Fibroblast of skin of right quadriceps (primary cell): ENCODE measurements around the gene RGMA.

Experiments used
- DNase-seq: peaks from one replicate; pipeline ENCODE4 v3.0.0-alpha.2; 2013

The RGMA gene

DNA sequence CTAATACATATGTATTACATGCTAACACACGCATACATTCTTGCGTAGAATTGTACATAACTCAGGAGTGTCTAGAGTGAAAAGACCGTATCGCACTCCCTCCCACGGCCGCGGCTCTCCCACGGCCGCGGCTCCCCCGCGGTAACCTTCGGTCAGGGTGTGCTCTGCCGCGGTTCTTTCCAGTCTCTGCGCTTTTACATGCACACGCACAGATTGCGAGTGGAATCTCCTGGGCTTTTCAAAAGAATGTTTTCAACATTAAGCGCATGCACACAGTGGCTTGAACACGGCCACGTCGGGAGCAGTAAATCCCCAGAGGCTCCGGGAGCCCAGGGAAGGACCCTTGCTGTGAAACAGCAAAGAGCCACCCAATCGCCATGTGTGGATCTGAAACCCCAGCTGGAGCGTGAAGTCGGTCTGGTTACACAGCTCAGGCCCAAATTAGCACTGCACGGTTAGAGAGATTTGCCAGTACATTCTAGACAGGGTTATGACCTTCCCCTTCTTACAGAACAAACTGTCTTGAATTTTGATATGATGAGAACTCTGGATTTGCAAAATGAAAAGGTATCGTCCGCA, 805 bp upstream of the RGMA start:
- no peak for DNase-seq

DNA sequence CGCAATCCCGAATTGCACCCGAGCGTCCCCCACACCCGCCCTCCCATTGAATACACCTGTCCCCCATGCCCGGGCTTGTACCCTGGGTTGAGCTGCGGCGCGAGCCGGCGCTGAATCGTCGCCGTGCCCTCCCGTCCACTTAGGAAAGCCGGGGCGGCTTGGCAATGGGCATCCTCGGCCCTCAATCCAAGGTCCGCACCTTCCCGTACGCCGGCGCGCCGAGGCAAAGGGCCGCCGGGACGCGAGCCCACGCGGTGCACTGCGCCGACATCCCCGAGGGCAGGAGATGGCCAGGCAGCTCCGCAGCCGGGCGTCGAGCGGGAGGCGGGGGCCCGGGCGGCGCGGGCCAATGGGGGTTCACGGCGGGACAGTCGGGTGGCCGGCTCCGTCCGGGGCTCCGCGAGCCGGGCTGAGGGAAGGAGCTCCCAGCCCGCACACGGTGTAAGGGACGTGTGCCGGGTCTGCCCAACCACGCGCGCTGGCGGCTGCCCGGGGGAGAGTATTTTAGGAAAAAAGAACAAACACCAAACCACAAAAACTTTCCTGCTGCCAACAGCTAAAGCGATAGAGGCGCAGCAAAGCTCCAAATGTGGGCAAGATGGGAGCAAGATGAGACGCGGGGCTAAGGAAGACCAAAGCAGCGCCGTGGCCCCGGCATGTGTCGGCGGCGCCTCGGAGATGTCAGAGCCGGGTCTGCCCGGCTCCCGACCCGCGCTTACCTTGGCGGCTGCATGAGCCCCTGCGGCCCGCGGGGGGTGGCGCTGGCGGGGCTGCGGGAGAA, 621 bp downstream of the RGMA start:
- DNase-seq = peak; percentile 20

DNA sequence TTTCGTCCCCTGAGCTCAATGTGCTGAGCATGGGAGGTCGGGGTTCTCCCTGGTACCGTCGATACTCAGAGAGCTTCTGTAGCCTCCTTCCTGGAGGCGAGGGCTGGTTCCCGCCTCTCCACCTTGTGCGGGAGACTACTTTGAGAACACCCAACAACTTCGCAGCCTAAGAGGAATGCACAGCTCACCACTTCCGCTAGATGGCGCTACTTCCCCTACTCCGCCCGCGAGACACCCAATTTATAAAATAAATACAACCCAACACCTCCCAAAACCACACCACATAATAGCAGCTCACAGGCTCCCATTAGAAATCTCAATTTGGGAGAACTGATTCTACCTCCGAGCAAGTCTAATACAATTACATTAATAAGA, 1.2 kb downstream of the RGMA start:
- DNase-seq = peak; percentile 64

DNA sequence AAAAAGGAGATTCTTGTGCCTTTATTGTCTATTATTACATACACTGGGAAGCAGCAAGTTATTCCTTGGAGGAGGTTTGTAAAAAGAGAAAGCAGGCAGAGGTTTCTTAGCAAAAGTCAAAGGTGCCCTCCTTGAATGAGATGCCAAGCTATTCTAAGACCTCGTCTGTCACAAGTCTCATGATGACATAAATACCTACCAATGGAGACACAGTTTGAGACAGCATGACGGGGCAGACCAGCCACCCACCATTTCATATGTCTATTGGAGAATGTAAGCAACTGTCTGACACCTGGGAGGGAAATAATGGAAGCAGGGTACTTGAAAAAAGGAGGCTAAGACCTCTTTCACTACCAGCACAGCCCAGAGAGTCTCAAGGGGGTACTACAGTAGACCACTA, 2.2 kb downstream of the RGMA start:
- no peak for DNase-seq

DNA sequence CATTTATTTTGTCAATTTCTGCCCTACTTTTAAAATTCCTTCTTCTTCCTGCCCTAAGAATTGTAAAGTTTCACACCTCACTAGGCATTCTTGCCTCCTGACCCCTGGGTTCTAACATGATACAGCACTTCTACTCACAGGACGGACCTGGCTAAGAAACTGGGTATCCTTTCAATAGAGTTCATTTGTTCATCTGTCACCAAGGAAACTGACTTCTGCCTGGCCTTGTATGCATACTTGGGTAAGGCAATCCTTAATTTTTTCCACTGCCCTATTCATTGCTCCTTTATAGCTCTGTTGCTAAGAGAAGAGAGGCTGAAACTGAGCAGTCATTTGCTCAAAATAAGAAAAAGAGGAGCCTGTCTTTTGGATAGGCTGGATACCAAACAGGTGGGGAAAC, 3.3 kb downstream of the RGMA start:
- no peak for DNase-seq

DNA sequence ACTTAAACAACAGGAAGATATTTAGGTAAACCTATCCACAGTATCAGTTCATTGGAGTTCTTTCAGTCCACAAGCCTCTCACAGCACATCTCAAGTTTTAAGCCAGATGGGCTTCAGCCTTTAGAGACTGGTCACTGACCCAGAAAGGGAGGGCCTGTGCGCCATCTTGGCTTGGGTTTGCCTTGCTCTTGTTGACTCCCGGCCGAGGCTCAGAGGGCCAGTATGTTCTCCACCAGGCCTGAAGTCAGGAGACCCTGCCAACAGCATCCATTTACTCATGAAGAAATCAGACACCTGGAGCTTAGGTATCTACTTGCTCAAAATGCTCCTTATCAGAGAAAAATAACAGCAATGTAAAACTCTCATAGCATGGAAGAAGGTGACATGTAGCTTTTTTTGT, 6.2 kb downstream of the RGMA start:
- DNase-seq = no peak

DNA sequence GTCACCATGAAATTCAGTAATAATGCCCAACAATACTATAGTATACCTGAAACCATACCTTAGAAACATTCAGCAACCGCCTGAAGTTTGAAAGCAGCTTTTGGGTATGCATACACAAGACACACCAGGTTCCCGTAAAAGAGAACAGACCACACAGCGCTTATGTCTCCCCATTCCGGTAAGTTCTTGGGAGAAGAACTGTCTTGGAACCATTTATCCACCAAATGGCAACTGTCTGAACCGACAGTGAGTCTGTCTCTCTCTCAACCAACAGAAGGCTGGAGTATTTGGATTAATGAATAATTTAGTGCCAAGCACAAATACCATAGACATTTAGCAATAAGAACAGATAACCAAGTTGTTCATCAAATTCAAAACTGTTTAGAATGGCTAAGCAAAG, 7.6 kb downstream of the RGMA start:
- DNase-seq = no peak

DNA sequence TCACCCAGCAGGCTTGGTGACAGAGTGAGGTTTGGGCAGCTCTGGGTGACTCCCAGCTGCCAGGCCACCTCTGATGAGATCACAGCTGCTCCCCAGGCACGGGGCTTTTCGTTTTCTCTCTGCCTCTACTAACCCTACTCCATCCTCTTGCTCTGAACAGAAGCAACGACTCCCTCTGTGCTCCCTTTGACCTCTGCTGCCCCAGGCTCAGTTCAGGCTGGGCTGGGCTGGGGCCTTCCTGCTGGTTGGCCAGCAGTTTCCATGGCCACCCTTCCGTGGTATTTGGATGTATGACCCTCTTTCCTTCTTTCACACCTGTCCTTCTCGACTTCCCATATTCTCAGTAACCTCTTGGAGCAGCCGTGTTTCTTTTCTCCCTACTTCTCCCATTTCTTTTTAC, 8.6 kb downstream of the RGMA start:
- DNase-seq = no peak

DNA sequence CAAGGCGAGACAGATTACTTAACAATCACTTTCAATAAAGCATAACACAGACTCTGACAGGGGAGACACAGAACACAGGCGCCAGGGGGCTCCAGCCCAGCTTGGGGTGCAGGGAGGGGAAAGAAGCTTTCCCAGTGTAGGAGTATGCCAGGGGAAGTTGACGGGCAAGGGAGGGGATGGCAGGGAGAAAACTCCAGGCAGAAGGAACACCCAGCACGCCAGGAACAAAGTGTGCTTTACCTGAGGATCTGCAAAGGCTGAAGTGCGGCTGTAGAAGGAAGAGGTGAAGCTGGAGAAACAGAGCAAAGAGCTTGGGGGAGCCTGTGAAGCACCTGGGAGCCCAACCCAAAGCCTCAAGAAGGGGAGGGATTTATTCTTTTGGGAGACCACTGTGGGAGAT, 12.1 kb downstream of the RGMA start:
- no peak for DNase-seq

DNA sequence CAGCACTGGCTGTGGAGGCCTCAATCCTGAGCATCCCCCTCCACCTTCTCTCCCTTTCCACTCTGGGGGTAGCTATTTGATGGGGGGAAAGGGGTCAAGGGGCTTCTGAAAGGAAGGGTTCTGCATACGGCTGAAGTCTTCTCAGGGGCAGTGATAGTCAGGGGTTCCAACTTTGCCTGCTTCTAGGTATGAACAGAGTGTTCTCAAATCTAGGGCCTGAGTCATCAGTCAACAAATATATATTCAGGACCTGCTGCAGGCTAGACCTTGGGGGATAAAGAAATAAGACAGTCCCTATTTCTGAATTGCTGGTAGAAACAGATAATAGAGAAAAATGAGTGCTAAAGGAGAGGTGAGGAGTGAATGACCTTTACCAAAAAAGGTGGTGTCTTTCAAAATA, 12.8 kb downstream of the RGMA start:
- DNase-seq = no peak

DNA sequence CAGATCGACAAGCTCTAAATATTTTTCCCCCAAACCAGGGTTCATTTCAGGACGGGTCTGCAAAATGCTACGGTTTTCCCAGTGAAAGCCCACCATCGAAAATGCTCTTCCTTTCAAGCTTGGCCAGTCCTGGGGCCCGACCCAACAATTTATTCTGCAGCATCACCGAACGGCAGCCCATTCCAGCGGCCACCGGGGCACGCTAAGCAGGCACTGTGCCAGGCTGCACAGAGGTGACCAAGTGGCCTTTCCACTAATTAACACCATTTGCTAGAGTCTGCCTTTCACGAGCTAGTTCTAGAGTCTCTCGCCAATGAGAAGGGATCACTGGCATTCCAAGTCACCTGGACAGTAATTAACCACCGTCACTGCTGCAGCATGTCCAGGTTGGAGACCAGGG, 14.4 kb downstream of the RGMA start:
- DNase-seq = no peak

DNA sequence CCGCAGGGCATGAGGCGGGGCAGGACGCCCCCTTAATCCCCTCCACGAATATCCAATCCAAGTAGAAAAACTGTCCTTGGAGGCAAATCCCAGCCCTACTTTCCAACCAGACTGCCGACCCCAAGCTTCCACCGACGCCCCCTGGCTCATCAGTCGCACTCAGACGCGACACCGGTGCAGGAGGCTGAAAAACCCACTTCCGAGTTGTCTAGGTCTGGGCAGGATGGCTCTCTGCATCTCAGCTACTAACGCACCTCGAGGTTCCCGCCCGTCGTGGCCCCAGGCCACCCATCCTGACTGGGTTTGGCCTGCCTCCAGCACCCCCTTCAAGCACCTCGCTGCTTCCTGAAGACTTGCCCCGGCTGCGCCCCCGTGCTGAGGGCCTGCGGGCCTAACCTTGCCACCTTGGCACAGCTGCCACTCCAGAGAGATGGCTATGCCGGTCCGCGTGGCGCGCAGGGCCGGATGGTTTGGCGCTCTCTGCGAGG, 15.5 kb downstream of the RGMA start:
- no peak for DNase-seq

DNA sequence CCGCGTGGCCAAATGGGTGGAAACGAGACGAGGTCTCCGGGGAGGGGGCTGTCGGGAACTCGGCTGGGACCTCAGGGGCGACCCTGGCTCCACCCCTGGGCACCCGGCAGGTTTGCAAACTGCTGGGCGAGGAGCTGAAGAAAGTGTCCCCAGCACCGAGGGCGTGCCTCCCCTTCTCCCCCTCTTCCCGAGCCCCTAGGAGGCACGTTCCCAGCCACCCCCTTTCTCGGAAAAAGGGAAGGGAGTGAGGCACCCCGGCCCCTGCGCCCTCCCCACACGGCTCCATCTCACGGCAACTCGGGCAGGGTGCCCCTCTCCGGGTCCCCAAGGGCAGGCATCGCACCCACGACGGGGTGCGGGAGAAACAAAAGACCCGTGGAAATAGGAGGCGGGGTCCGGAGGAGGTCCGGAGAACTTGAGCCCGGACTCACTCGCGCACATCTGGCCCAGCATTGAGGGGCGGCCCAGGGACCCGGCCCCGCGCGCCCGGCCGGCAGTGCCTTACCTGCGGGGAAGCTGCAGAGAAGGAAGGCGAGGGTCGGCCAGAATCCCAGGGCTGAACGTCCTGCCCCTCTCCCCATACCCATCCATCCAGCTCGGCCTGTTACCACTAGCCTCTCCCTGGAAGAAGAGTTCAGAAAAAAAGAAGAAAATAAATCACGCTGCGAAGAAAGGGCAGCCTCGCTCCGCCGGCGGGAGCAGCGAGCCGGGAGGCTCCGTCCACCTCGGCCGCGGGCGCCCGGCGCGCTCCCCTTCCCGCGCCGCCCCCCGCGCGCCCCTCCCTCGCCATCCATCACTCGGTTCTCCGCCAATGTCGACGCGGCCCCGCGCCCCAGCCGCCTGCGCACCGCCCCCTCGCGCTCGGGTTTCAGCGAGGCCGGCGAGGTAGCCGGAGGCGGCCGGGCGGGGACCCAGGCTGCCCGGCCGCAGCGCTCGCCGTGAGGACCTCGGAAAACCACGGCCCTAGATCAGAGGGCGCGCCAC, 16.3 kb downstream of the RGMA start:
- peak; percentile 76 for DNase-seq

DNA sequence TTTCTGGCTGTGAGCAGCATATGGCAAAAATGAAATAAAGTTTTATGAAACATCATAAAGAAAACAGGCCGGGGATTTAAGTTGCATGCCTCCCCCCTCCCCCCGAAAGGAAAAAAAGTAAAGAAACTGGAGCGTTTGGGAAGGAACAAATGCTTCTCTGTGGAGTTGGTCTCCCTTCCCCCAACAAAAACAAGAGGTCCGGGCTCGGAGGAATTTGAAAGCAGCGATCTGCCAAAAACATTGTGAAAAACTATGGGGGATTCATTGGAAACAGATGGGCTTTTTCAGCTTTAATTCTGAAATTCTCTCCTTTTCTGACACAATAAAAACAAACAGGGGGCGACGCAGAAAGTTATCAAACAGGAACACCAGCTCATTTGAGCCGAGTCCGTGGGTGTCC, 17.0 kb downstream of the RGMA start:
- DNase-seq = peak; percentile 84

DNA sequence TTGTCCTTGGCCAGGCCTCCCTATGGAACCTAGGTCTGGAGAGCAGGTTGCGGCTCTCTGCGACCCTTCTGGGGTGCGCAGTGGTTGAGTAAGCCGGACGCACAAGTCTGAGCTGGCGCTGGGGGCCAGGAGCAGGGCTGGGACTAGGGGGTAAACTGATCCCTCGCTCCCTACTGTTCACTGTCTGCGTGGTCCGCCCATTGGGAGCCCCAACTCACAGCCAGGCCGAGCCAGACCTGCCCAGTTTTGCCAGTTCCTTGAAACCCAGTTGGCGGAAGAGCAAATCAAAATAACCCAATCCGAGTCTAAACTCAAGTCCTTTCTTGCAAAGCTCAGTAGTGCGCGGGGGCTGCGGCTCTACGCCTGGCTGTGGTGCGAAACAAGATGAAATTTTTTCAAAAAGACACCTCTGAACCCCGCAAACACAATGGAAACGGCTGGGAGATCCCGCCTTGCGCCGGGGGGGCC, 17.5 kb downstream of the RGMA start:
- DNase-seq = peak; percentile 8

DNA sequence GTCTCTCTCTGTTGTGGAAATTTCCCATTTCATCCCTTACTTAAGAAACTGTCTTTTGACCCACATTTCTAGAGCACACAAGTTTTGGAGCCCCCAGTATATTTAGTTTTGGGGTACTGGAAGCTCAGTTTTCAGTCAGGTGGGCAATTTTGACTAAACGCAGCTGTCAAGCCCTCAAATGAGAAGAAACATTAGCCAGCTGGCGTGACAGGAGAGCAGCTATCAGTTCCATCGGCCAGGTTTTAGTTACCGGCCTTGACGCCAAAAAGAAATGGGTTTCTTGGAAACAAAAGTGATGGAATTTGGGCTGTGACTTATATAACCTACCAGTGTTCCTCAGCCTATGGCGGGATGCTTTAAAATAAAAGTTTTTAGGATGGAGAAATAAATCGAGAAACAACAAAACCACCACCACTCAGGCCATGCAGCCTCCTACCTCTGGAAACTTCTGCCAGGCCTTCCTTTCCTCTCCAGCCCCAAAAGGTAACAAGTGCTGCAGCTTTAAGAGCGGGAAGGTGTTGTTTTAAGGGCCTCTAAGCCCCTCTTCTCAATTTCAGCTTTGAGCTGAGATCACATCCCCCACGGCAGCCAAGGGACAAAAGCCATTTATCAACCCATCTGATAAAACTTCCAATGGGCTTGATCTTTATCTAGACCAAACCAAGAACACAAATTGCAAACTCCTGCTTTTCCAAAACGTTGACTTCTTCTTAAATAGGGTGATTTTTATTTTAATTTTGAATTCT, 18.3 kb downstream of the RGMA start:
- no peak for DNase-seq

DNA sequence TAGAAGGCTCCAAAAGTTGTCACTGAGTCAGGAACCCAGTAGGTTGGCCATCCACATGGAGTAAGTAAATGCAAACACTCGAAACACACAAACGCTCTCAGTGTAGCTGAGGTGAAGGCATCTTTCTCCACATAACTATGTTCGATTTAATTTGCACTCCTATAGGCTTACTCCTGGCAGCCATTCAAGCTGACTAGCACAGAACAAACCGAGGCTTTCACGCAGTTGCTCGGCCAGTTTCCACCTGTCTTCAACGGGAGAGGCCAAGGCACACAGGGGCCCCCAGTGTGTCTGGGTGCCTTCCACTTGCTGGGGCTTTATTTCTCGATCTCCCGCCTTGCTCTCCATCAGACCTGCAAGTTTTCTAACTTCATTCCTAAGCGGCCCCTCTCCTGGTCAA, 18.9 kb downstream of the RGMA start:
- DNase-seq = no peak

DNA sequence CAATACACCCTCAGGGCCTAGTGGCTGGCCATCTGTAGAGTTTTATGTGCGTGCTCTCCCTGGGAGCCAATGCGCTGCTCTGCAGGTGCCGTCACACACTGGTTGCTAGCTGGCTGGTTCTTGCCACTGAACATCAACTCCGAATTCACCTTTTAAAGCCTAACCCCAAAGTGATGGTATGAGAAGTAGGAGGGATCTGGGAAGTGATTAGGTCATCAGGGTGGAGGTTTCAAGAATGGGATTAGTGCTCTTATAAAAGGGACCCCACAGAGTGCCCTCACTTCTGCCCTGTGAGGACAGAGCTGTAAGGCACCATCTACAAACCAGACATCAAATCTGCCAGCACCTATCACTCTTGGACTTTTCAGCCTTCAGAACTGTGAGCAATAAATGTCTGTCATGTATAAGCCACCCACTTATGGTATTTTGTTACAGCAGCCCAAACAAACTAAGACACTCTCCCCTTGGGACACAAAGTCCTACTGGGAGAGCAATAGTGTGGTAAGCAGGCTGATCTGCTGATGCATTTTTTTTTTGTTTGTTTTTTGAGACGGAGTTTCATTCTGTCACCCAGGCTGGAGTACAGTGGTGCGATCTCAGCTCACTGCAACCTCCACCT, 20.3 kb downstream of the RGMA start:
- no peak for DNase-seq

DNA sequence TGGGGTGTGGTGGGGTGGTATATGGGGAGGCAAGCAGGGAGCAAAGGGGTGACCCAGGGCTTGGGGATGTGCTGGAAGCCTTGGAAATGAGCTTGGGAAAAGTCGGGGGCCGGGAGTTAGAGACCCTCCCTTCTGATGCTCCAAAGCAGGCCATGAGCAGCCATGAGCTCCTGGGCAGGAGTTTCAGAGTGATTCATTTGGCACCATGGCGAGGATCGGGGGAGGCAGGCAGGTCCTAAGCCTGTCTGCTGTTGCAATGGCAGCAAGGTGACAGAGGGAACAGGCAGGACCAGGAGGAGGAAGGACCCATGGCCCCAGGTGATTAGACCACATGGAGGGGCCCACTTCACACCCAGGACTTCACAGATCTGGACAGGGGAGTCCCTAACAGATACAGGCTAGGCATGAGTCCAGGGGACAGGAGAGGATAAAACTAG, 21.3 kb downstream of the RGMA start:
- DNase-seq = no peak

DNA sequence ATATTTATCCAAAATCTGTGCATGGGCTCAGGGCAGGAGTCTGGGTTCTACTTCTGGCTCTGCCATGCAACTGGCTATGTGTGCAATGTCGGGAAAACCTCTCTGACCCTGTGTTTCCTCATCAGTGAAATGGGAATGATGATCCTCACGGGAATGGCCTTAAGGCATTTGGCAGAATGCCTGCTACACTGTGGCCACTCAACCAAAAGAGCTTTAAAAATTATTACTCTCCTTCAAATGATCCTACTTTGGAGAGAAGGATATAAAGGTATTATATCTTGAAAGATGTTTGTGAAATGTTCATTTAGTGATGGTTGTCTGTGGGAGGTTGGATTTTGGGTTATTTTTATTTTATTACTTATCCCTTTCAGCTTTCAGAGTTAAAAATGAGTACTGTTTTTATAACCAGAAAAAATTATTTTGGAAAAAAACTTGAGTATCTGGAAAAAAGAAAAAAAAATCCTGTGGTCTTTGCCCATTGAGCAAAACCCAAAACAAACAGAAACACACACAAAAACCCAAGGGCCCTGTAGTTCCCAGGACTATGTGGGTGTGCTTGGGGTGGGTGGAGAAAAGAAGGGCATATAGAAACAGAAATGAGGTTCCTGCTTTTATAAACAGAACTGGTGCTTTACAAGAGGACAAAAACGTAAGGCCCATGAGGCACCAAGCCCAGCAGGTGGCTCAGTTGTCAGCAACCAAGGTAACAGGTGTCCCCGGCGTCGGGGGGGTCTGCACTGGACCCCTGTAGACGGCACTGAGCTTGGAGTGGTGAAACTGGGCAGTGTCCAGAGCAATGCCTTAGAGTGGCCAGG, 22.0 kb downstream of the RGMA start:
- peak; percentile 35 for DNase-seq

DNA sequence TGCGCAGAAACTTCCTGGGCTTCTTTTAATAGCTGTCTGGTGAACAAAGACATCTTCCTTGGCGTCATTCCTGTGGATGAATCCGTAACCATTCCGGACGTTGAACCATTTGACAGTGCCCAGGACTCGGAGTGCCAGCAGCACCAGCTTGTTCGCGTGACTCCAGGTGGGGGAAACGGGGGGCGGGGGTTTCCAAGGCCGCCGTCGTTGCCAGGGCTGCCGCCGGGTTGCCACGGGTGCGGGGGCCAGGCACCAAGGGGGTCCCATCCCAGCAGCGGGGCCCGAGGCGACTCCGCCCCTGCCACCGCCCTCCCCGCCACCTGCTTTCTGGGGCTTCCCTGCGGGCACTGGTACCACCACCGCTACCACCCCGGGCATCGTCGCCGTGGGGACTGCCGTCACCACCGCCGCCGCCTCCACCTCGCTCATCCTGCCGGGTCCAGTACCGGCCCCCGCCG, 22.8 kb downstream of the RGMA start:
- DNase-seq = no peak
